Measurements from ENCODE around the gene DVL1. TPM values are rescaled to one million over a fixed set of nuclear protein-coding genes. Genes with fewer than 3 reads are reported as not detected.

Gene DVL1
- total and polyA plus RNA-seq, 10 of the 15 experiments (the other 5 are each of a cell fraction or from before 2014, with no cell fraction given) = 0.10 to 31.1 (median 4.6) TPM

- TF ChIP-seq BCLAF1 (IDR thresholded peaks at IDR 0.05) (no peak), JUND (IDR thresholded peaks at IDR 0.05; ENCODE audit: low read depth, low read length) (no peak), YY1 (IDR thresholded peaks at IDR 0.05; ENCODE audit: low read depth, low read length) (no peak)
Observed at GRCh38 chr1:1348420-1349255, 580 bp downstream of the DVL1 start (continued).

- Histone ChIP-seq H3K4me3 (peak overlapping the region; percentile 83), H3K4me1 (ENCODE audit: control insufficient read depth, insufficient read depth, low read length) (peaks cover 6% of the 10 kb centered on the region; the same call in 1 of the 2 replicates), H3K79me2 (ENCODE audit: control insufficient read depth, insufficient read depth, low read length) (peaks cover 2% of the 10 kb centered on the region), H3K36me3 (ENCODE audit: control insufficient read depth in 2 of 2, insufficient read depth in 2 of 2, low read length in 1 of 2) (no peaks in the 10 kb centered on the region), H3K4me2 (ENCODE audit: control insufficient read depth, insufficient read depth) (peak overlapping the region; percentile 83), H3K9ac (ENCODE audit: control insufficient read depth, insufficient read depth, low read length) (peak overlapping the region; percentile 38), H3K27me3 (replicated peaks in 1 of 2; ENCODE audit: control insufficient read depth in 2 of 2, insufficient read depth in 2 of 2, low read length in 1 of 2) (no peaks in the 10 kb centered on the region), H2AFZ (ENCODE audit: control insufficient read depth, low read depth, low read length) (no peak overlapping the region), H4K20me1 (ENCODE audit: control insufficient read depth, insufficient read depth) (no peaks in the 10 kb centered on the region), H3K9me3 (replicated peaks; ENCODE audit: control insufficient read depth, insufficient read depth, low read length) (no peaks in the 10 kb centered on the region), H3K27ac (ENCODE audit: control insufficient read depth, insufficient read depth) (no peak overlapping the region)
- BruUV-seq (replicated peaks) = no TSS peak
- 49% methylated on average over 24 of the region's 26 CpGs for whole genome bisulfite sequencing (ENCODE audit: insufficient coverage, insufficient replicate concordance, low lambda C conversion rate, missing lambda C conversion rate)
- in situ Hi-C loops (cut with MboI) (no loop called here), intact Hi-C loops (cut with micrococcal nuclease; ENCODE audit: unreplicated experiment) (loop anchor here (2.0 kb wide), 1 partner anchor 51 kb away; the partner anchor contains the start of gene CCNL2)
- ChIA-PET SMC1A (ENCODE audit: uncharacterized antibody, unreplicated experiment) (interaction anchor here (0.9 kb wide), 1 partner anchor 24 kb away, joined by 3 read pairs; no protein-coding TSS in a partner anchor), RAD21 (ENCODE audit: unreplicated experiment) (interaction anchor here (1.1 to 1.5 kb wide), 3 partner anchors 25 to 43 kb away, joined by 3 to 4 read pairs (median 3); partner anchors contain the start of gene AURKAIP1), POLR2A (no interaction called here), CTCF (interaction anchor here (0.6 to 2.1 kb wide), 9 partner anchors 22 to 512 kb away, joined by 3 to 12 read pairs (median 3); no protein-coding TSS in a partner anchor)
- DNase-seq (ENCODE audit: low read depth, low spot score) (no peak), FAIRE-seq (no peak), ATAC-seq (no peak)
- TF ChIP-seq NBN (IDR thresholded peaks at IDR 0.05) (no peak), GATAD2B (conservative IDR thresholded peaks at IDR 0.05; ENCODE audit: low read depth) (no peak), IKZF1 (conservative IDR thresholded peaks at IDR 0.05) (no peak), NFIC (IDR thresholded peaks at IDR 0.05; ENCODE audit: low read depth, low read length) (no peak), KDM1A (IDR thresholded peaks at IDR 0.05; ENCODE audit: borderline replicate concordance) (no peak), SREBF2 (IDR thresholded peaks at IDR 0.05; ENCODE audit: low read length) (no peak), CHD4 (IDR thresholded peaks at IDR 0.05) (no peak), BHLHE40 (IDR thresholded peaks at IDR 0.05; ENCODE audit: borderline replicate concordance in 1 of 2, low read depth in 2 of 2, low read length in 1 of 2) (no peak), CBX5 (IDR thresholded peaks at IDR 0.05; ENCODE audit: low read depth) (no peak), ZBTB11 (CRISPR knock-in tag; IDR thresholded peaks at IDR 0.05) (no peak), ZZZ3 (IDR thresholded peaks at IDR 0.05; ENCODE audit: control insufficient read depth, insufficient read length, low read depth) (no peak), NRF1 (conservative IDR thresholded peaks at IDR 0.05; ENCODE audit: low read depth, low read length) (no peak)
Observed at GRCh38 chr1:1347663-1348419, 1.4 kb downstream of the DVL1 start.
